Hepatocyte (in vitro differentiated cells): Measurements from ENCODE around the gene DLX4. TPM values are rescaled to one million over a fixed set of nuclear protein-coding genes. Genes with fewer than 3 reads are reported as not detected.

Source experiments
- DNase-seq: peaks from one replicate; pipeline ENCODE4 v3.0.0-alpha.2; 2016; ENCODE audit warnings: low spot score
- H2AFZ ChIP-seq: fragments of 200-600 bp; sonication (generic); 2 replicates; pipeline ENCODE4 v1.6.0; 2016; ENCODE audit warnings: antibody characterized with exemption, mild to moderate bottlenecking
- H3K27ac ChIP-seq: fragments of 200-600 bp; sonication (generic); 2 replicates; pipeline ENCODE4 v1.5.1; 2016; ENCODE audit warnings: mild to moderate bottlenecking
- H3K27me3 ChIP-seq: fragments of 200-600 bp; sonication (generic); 2 replicates; pipeline ENCODE4 v1.6.1; 2016
- H3K36me3 ChIP-seq: fragments of 200-600 bp; sonication (generic); replicated peaks from 2 replicates; pipeline ENCODE4 v1.5.1; 2016; ENCODE audit warnings: low read depth; ENCODE audit not compliant: insufficient read depth
- H3K4me1 ChIP-seq: fragments of 200-600 bp; sonication (generic); 2 replicates; pipeline ENCODE4 v1.5.1; 2016; ENCODE audit warnings: mild to moderate bottlenecking, moderate library complexity; ENCODE audit not compliant: insufficient read depth
- H3K4me2 ChIP-seq: fragments of 200-600 bp; sonication (generic); 2 replicates; pipeline ENCODE4 v1.6.0; 2016
- H3K4me3 ChIP-seq: fragments of 200-600 bp; sonication (generic); 2 replicates; pipeline ENCODE4 v1.5.1; 2016; ENCODE audit warnings: mild to moderate bottlenecking
- H3K79me2 ChIP-seq: fragments of 200-600 bp; sonication (generic); 2 replicates; pipeline ENCODE4 v1.6.0; 2017; ENCODE audit warnings: mild to moderate bottlenecking
- H3K9me2 ChIP-seq: fragments of 200-600 bp; sonication (generic); replicated peaks from 2 replicates; pipeline ENCODE4 v1.6.0; 2017; ENCODE audit warnings: mild to moderate bottlenecking; ENCODE audit not compliant: insufficient read depth
- H3K9me3 ChIP-seq: fragments of 200-600 bp; sonication (generic); 2 replicates; pipeline ENCODE4 v1.5.1; 2016; ENCODE audit warnings: low read depth, mild to moderate bottlenecking
- H4K20me1 ChIP-seq: fragments of 200-600 bp; sonication (generic); 2 replicates; pipeline ENCODE4 v1.6.0; 2016; ENCODE audit warnings: mild to moderate bottlenecking; ENCODE audit not compliant: insufficient read depth, poor library complexity, severe bottlenecking
- CTCF ChIP-seq: fragments of 200-600 bp; sonication (generic); IDR thresholded peaks from 2 replicates; pipeline ENCODE4 v1.5.1; 2016; ENCODE audit warnings: antibody characterized with exemption, mild to moderate bottlenecking; ENCODE audit not compliant: poor library complexity
- EZH2 ChIP-seq: fragments of 200-600 bp; sonication (generic); IDR thresholded peaks from 2 replicates; pipeline ENCODE4 v1.6.1; 2016; ENCODE audit warnings: antibody characterized with exemption, mild to moderate bottlenecking, borderline replicate concordance
- EZH2phosphoT487 ChIP-seq: fragments of 200-600 bp; sonication (generic); IDR thresholded peaks from one replicate; pipeline ENCODE4 v1.6.1; 2018; ENCODE audit warnings: antibody characterized with exemption, mild to moderate bottlenecking, low read depth, moderate library complexity; ENCODE audit not compliant: unreplicated experiment, severe bottlenecking
- WGBS: methylation state at CpG from one replicate; pipeline ENCODE4 v1.1.6; 2016; ENCODE audit warnings: low lambda C conversion rate; ENCODE audit errors: missing lambda C conversion rate; 5-methylcytosine and 5-hydroxymethylcytosine counted together
- polyA plus RNA-seq: library from polyadenylated mRNA; unstranded; fragments of >200 nt; fragmentation: Nextera tagmentation; extraction: Ambion mirVana; gene quantifications from 2 replicates; pipeline ENCODE4 v1.2.1, GENCODE V29; 2016
- total RNA-seq: library from RNA; depleted of rRNA; stranded (reverse); fragments of >200 nt; gene quantifications from 2 replicates; pipeline ENCODE4 v1.2.3, GENCODE V29; 2014

DLX4 gene
- total and polyA plus RNA-seq, 2 experiments from 2014 or later, result 0.17 to 1.4 TPM

GRCh38 chr17:49984283-49984682 lies 15.3 kb downstream of the DLX4 start:
- DNase-seq, result no peak
- Histone ChIP-seq H2AFZ (no peak overlapping the region), H3K4me2 (no peak overlapping the region), H3K79me2 (no peaks in the 10 kb centered on the region), H3K27me3 (peaks cover 17% of the 10 kb centered on the region), H4K20me1 (no peaks in the 10 kb centered on the region), H3K36me3 (no peaks in the 10 kb centered on the region), H3K9me2 (no peaks in the 10 kb centered on the region), H3K27ac (no peak overlapping the region), H3K4me1 (peaks cover 2% of the 10 kb centered on the region), H3K9me3 (no peaks in the 10 kb centered on the region), H3K4me3 (no peak overlapping the region)
- WGBS, result 51% methylated on average over 3 of the region's 3 CpGs
- TF ChIP-seq EZH2phosphoT487 (no peak), EZH2 (no peak), CTCF (no peak)

GRCh38 chr17:49984776-49985175 lies 15.8 kb downstream of the DLX4 start:
- TF ChIP-seq CTCF, result no peak
- no peak for TF ChIP-seq EZH2phosphoT487
- TF ChIP-seq EZH2, result no peak
- Histone ChIP-seq H3K4me2 (no peak overlapping the region), H4K20me1 (no peaks in the 10 kb centered on the region), H3K27ac (no peak overlapping the region), H3K36me3 (no peaks in the 10 kb centered on the region), H3K9me3 (no peaks in the 10 kb centered on the region), H3K4me3 (no peak overlapping the region), H3K9me2 (no peaks in the 10 kb centered on the region), H3K79me2 (no peaks in the 10 kb centered on the region), H3K4me1 (peaks cover 2% of the 10 kb centered on the region), H3K27me3 (peaks cover 17% of the 10 kb centered on the region), H2AFZ (no peak overlapping the region)
- no peak for DNase-seq
- 67% methylated on average over 2 of the region's 2 CpGs for WGBS

- H3K36me3 ChIP-seq, result no peaks in the 10 kb centered on the region
- H3K79me2 ChIP-seq, result no peaks in the 10 kb centered on the region
- DNase-seq, result no peak
- 68% methylated on average over 3 of the region's 3 CpGs for WGBS
- H2AFZ ChIP-seq, result no peak overlapping the region
- TF ChIP-seq CTCF (no peak), EZH2phosphoT487 (no peak), EZH2 (no peak)
- H3K9me2 ChIP-seq, result no peaks in the 10 kb centered on the region
- peaks cover 2% of the 10 kb centered on the region for H3K4me1 ChIP-seq
- no peaks in the 10 kb centered on the region for H4K20me1 ChIP-seq
- H3K27ac ChIP-seq, result no peak overlapping the region
- peaks cover 19% of the 10 kb centered on the region for H3K27me3 ChIP-seq
- H3K4me2 ChIP-seq, result no peak overlapping the region
- H3K4me3 ChIP-seq, result no peak overlapping the region
- no peaks in the 10 kb centered on the region for H3K9me3 ChIP-seq
Observed at GRCh38 chr17:49985310-49985990, 16.5 kb downstream of the DLX4 start.
